ENCODE results near the gene MCF2L2. TPM values are rescaled to one million over a fixed set of nuclear protein-coding genes. Genes with fewer than 3 reads are reported as not detected.

Gene MCF2L2
- total and polyA plus RNA-seq, 2 of the 13 experiments (the other 11 are each of a cell fraction or from before 2014, with no cell fraction given), result not detected

DNA sequence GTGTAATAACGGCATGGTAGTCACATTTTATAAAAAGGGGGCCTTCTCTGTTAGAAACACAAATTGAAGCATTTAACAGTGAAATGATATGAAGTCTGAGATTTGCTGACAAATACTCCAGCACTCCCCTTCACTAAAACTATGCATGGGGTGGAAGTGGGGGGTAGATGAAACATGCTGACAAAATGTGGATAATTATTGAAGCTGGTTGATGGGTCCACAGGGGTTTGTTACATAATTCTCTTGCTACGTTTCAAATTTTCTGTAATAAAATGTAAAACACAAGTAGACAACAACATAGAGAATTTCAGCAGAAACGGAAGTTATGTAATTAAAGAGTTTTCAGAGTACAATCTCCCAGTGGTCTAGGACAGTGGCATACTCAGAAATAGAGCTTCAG, 37.0 kb downstream of the MCF2L2 start (continued):
- no peak for TF ChIP-seq ZNF646 (CRISPR knock-in tag; IDR thresholded peaks at IDR 0.05)
- TF ChIP-seq ZFP62 (CRISPR knock-in tag; IDR thresholded peaks at IDR 0.05), result no peak
- no peak for TF ChIP-seq SETDB1 (CRISPR knock-in tag; IDR thresholded peaks at IDR 0.05; ENCODE audit: borderline replicate concordance)

GRCh38 chr3:183390844-183391243, 37.6 kb downstream of the MCF2L2 start:
- DNase-seq (ENCODE audit: low spot score), result no peak
- no peaks in the 10 kb centered on the region for H3K79me2 ChIP-seq (ENCODE audit: insufficient read depth, low read length)
- intact Hi-C loops (cut with micrococcal nuclease; ENCODE audit: unreplicated experiment), result no loop called here
- no TSS peak for BruUV-seq (replicated peaks)
- no peaks in the 10 kb centered on the region for H3K4me1 ChIP-seq (ENCODE audit: insufficient read depth, low read length)
- H2AFZ ChIP-seq (ENCODE audit: low read length), result no peak overlapping the region
- POLR2A ChIA-PET, result no interaction called here
- CTCF ChIA-PET (ENCODE audit: low intra/inter-chr PET ratio, low total read pairs), result no interaction called here
- H3K9ac ChIP-seq (ENCODE audit: insufficient read depth, low read depth, low read length), result no peak overlapping the region
- H4K20me1 ChIP-seq (ENCODE audit: insufficient read depth, low read length), result no peaks in the 10 kb centered on the region
- no peak for ATAC-seq
- in situ Hi-C loops (cut with HindIII; ENCODE audit: extremely low pct_ligation_motif_present, low pct_unique_long_range_greater_than_20kb), result no loop called here
- H3K9me3 ChIP-seq (ENCODE audit: low read length), result no peaks in the 10 kb centered on the region
- no peak overlapping the region for H3K4me3 ChIP-seq (replicated peaks in 1 of 3; ENCODE audit: insufficient read depth in 1 of 3, low read depth in 2 of 3, low read length in 3 of 3)
- H3K27ac ChIP-seq (ENCODE audit: extremely low read length, insufficient read depth, low read length), result no peak overlapping the region
- H3K27me3 ChIP-seq (ENCODE audit: control insufficient read depth in 1 of 2, insufficient read depth in 2 of 2, low read length in 2 of 2), result no peaks in the 10 kb centered on the region
- no peak overlapping the region for H3K4me2 ChIP-seq (ENCODE audit: low read depth, low read length)
- no peak for FAIRE-seq
- H3K36me3 ChIP-seq (replicated peaks in 1 of 2; ENCODE audit: control insufficient read depth in 1 of 2, insufficient read depth in 2 of 2, low read length in 2 of 2), result no peaks in the 10 kb centered on the region
- TF ChIP-seq DZIP1 (CRISPR knock-in tag; IDR thresholded peaks at IDR 0.05), result no peak
- TF ChIP-seq ZNF317 (CRISPR knock-in tag; IDR thresholded peaks at IDR 0.05), result no peak
- TF ChIP-seq ZSCAN21 (CRISPR knock-in tag; IDR thresholded peaks at IDR 0.05; ENCODE audit: borderline replicate concordance), result no peak
- no peak for TF ChIP-seq CREB1 (IDR thresholded peaks at IDR 0.05)
- TF ChIP-seq CREB1 (CRISPR knock-in tag; IDR thresholded peaks at IDR 0.05), result no peak
- TF ChIP-seq LCORL (IDR thresholded peaks at IDR 0.05), result no peak
- TF ChIP-seq LCORL (CRISPR knock-in tag; IDR thresholded peaks at IDR 0.05), result no peak
- no peak for TF ChIP-seq ZNF609 (CRISPR knock-in tag; IDR thresholded peaks at IDR 0.05; ENCODE audit: borderline replicate concordance)

All from HepG2 (cell line).